ENCODE measurements around the gene CNBD2. TPM values are rescaled to one million over a fixed set of nuclear protein-coding genes. Genes with fewer than 3 reads are reported as not detected.
A peak's percentile ranks its signal among the peaks of the same experiment; 100 is the strongest.
"Not testable (repeated sequence)": the region's sequence is repeated elsewhere in the genome, so short reads cannot be mapped to it uniquely, and the experiment has no call there.

CNBD2 gene
- total and polyA plus RNA-seq, 10 of the 15 experiments (the other 5 are each of a cell fraction or from before 2014, with no cell fraction given) = 0.86 to 7.4 (median 4.6) TPM

DNA sequence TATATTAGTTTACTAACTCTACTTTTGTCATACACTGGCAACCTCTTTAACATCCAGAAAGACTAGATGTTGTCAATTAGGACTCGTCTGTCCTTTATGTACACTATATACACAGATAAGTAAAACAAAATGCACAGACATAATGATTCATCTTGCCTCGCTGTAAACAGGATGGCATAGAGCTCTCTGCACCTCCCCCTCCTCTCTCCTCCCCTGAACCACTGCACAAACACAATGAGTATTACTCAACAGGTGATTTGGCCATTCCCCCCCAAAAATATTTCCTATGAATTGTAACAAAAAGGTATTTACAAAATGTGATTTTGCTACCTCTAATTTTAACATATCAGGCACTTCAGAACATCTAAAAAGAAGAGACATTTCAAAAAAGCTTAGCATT is 81.0 kb downstream of the CNBD2 start:
- Histone ChIP-seq H3K4me2 (ENCODE audit: control insufficient read depth, insufficient read depth) (peak overlapping the region; percentile 17; the same call in 1 of the 2 replicates), H3K4me1 (ENCODE audit: control insufficient read depth, insufficient read depth, low read length) (peaks cover 11% of the 10 kb centered on the region), H3K4me3 (peak overlapping the region; percentile 77), H3K79me2 (ENCODE audit: control insufficient read depth, insufficient read depth, low read length) (peaks cover 37% of the 10 kb centered on the region)
- H4K20me1 ChIP-seq (ENCODE audit: control insufficient read depth, insufficient read depth); BruUV-seq (replicated peaks); H3K9ac ChIP-seq (ENCODE audit: control insufficient read depth, insufficient read depth, low read length); SMC1A ChIA-PET (ENCODE audit: uncharacterized antibody, unreplicated experiment); in situ Hi-C loops (cut with MboI); POLR2A ChIA-PET; DNase-seq (ENCODE audit: low read depth, low spot score); H2AFZ ChIP-seq (ENCODE audit: control insufficient read depth, low read depth, low read length); H3K27ac ChIP-seq (ENCODE audit: control insufficient read depth, insufficient read depth); CTCF ChIA-PET; RAD21 ChIA-PET (ENCODE audit: unreplicated experiment); intact Hi-C loops (cut with micrococcal nuclease; ENCODE audit: unreplicated experiment); H3K9me3 ChIP-seq (replicated peaks; ENCODE audit: control insufficient read depth, insufficient read depth, low read length); H3K27me3 ChIP-seq (replicated peaks in 1 of 2; ENCODE audit: control insufficient read depth in 2 of 2, insufficient read depth in 2 of 2, low read length in 1 of 2); FAIRE-seq; H3K36me3 ChIP-seq (ENCODE audit: control insufficient read depth in 2 of 2, insufficient read depth in 2 of 2, low read length in 1 of 2); ATAC-seq: not testable (repeated sequence)
- 0 out of 2 replicates have a peak, but pooled peaks have one; percentile 19 for TF ChIP-seq POLR2AphosphoS5 (IDR thresholded peaks at IDR 0.05; ENCODE audit: low read length)
- WGBS (ENCODE audit: insufficient coverage, insufficient replicate concordance, low lambda C conversion rate, missing lambda C conversion rate) = 0% methylated on average over 2 of the region's 2 CpGs

DNA sequence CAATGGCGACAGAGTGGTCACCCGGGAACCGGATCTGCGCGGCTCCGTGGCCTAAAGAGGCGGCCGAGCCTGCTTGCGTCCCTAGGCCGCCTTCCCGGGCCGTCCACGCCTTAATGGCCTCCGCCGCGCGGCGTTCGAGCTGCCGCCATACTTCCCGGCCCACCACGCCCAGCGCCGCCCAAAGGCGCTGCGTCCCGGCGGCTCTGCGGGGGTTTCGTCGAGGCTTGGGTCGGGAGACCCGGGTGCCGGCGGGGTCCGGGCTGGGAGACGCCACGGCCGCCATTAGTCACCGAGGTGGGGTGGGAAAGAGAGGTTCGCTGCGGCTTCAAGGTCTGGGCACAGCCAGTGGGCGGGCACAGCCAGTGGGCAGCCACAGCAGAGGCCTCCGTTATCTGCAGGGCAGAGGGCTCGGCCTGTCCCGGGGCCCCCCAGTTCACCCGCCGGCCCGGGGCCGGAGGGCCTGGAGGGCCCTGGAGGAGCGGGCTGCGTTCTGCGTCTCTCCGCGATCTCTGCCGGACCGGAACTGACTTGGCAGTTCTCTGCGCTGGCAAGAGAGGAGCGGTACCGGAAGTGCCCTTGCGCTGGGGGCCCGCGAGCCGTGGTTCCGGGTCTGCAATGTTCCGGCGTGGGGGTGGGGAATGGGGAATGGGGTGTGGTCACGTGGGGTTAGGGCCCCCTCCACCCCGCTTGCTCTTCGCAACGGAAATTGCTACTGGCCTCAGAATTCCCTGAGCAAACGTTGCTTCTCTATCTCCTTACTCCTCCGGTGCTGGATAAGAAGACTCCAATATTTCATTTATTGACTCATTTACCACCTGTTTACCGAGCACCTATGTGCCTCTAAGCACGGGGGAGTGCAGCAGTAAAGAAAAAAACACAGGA is 82.3 kb downstream of the CNBD2 start:
- WGBS (ENCODE audit: insufficient coverage, insufficient replicate concordance, low lambda C conversion rate, missing lambda C conversion rate) = 2% methylated on average over 68 of the region's 75 CpGs
- H3K4me1 ChIP-seq (ENCODE audit: control insufficient read depth, insufficient read depth, low read length) = peaks cover 11% of the 10 kb centered on the region
- no peak for FAIRE-seq
- TF ChIP-seq CBX3 (IDR thresholded peaks at IDR 0.05; ENCODE audit: borderline replicate concordance, low read depth) (no peak), ZSCAN29 (IDR thresholded peaks at IDR 0.05) (no peak), POLR2AphosphoS2 (IDR thresholded peaks at IDR 0.05; ENCODE audit: low read depth, low read length) (peak; percentile 88), MEF2A (IDR thresholded peaks at IDR 0.05; ENCODE audit: insufficient read depth, low read depth, low read length) (peak; percentile 31; the same call in 1 of the 2 replicates), ESRRA (IDR thresholded peaks at IDR 0.05; ENCODE audit: low read length) (no peak), POLR2AphosphoS5 (IDR thresholded peaks at IDR 0.05; ENCODE audit: low read length) (peak; percentile 98), NR2C2 (IDR thresholded peaks at IDR 0.05; ENCODE audit: borderline replicate concordance, control insufficient read depth, insufficient read length, low read depth) (no peak), KAT2A (conservative IDR thresholded peaks at IDR 0.05; ENCODE audit: control insufficient read depth, low read depth, low read length) (no peak), NRF1 (conservative IDR thresholded peaks at IDR 0.05; ENCODE audit: low read depth, low read length) (no peak), RCOR1 (conservative IDR thresholded peaks at IDR 0.05; ENCODE audit: low read depth, low read length) (no peak), ETV6 (conservative IDR thresholded peaks at IDR 0.05 in 1 of 2, IDR thresholded peaks at IDR 0.05 in 1 of 2; ENCODE audit: borderline replicate concordance in 1 of 2, low read depth in 1 of 2) (no peak), CREB1 (IDR thresholded peaks at IDR 0.05; ENCODE audit: low read depth) (peak; percentile 55; the same call in 1 of the 2 replicates)
- TF ChIP-seq, protein P1, sequence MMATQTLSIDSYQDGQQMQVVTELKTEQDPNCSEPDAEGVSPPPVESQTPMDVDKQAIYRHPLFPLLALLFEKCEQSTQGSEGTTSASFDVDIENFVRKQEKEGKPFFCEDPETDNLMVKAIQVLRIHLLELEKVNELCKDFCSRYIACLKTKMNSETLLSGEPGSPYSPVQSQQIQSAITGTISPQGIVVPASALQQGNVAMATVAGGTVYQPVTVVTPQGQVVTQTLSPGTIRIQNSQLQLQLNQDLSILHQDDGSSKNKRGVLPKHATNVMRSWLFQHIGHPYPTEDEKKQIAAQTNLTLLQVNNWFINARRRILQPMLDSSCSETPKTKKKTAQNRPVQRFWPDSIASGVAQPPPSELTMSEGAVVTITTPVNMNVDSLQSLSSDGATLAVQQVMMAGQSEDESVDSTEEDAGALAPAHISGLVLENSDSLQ (IDR thresholded peaks at IDR 0.05) = 0 out of 2 replicates have a peak, but pooled peaks have one; percentile 40

More for the DNA sequence above, 82.3 kb downstream of the CNBD2 start:
- no peaks in the 10 kb centered on the region for H3K27me3 ChIP-seq (replicated peaks in 1 of 2; ENCODE audit: control insufficient read depth in 2 of 2, insufficient read depth in 2 of 2, low read length in 1 of 2)
- ATAC-seq (peak; percentile 97), DNase-seq (ENCODE audit: low read depth, low spot score) (peak; percentile 61)
- ChIA-PET CTCF (interaction anchor here (2.2 kb wide), 1 partner anchor 58 kb away, joined by 7 read pairs; no protein-coding TSS in a partner anchor), POLR2A (interaction anchor here (1.1 to 1.3 kb wide), 2 partner anchors 7 to 14 kb away, joined by 3 read pairs; no protein-coding TSS in a partner anchor), SMC1A (ENCODE audit: uncharacterized antibody, unreplicated experiment) (interaction anchor here (0.6 to 1.2 kb wide), 4 partner anchors 17 to 92 kb away, joined by 3 to 5 read pairs (median 4); no protein-coding TSS in a partner anchor), RAD21 (ENCODE audit: unreplicated experiment) (no interaction called here)
- H3K36me3 ChIP-seq (ENCODE audit: control insufficient read depth in 2 of 2, insufficient read depth in 2 of 2, low read length in 1 of 2) = 0 out of 4 replicates have a peak, but pooled peaks cover 0 to 2% of the 10 kb centered on the region in 2 experiments
- intact Hi-C loops (cut with micrococcal nuclease; ENCODE audit: unreplicated experiment) (loop anchor here (5.0 kb wide), 1 partner anchor 87 kb away; no protein-coding TSS in a partner anchor), in situ Hi-C loops (cut with MboI) (no loop called here)
- H3K79me2 ChIP-seq (ENCODE audit: control insufficient read depth, insufficient read depth, low read length) = peaks cover 37% of the 10 kb centered on the region
- peak overlapping the region; percentile 77 for H3K4me3 ChIP-seq
- H3K9me3 ChIP-seq (replicated peaks; ENCODE audit: control insufficient read depth, insufficient read depth, low read length) = no peaks in the 10 kb centered on the region
- peak overlapping the region; percentile 60 for H3K27ac ChIP-seq (ENCODE audit: control insufficient read depth, insufficient read depth)
- no peaks in the 10 kb centered on the region for H4K20me1 ChIP-seq (ENCODE audit: control insufficient read depth, insufficient read depth)
- H3K9ac ChIP-seq (ENCODE audit: control insufficient read depth, insufficient read depth, low read length) = peak overlapping the region; percentile 82
- H2AFZ ChIP-seq (ENCODE audit: control insufficient read depth, low read depth, low read length) = peak overlapping the region; percentile 98
- BruUV-seq (replicated peaks) = no TSS peak
- peak overlapping the region; percentile 91 for H3K4me2 ChIP-seq (ENCODE audit: control insufficient read depth, insufficient read depth)

Measured in GM12878 (cell line).